Measurements from ENCODE around the gene ARID3B.

DNA sequence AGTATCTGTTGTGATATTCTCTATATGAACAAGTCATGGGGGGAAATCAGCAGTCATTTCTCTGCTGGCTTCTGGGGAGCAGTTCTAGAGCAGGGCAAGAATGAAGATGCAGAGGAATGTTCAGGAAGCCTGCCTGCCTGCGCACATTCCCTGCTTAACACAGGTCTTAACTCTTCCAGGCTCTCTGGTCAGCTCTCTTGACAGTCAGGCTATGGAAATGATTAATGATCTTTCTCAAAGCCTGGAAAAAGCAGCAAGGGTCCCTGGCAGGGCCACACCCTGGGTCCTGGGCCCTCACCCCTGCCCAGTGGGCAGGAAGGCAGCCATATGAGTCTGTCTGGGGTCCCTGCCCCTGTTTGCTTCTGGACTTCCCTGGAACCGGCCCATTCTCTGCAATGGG, 43.2 kb downstream of the ARID3B start:
- TF ChIP-seq POLR2AphosphoS5 (IDR thresholded peaks at IDR 0.05; ENCODE audit: borderline replicate concordance, low read depth, low read length): no peak
- TF ChIP-seq EZH2 (IDR thresholded peaks at IDR 0.05): no peak

Measured in SK-N-MC (cell line).